ENCODE measurements around the gene CYP19A1. TPM values are rescaled to one million over a fixed set of nuclear protein-coding genes. Genes with fewer than 3 reads are reported as not detected.

The CYP19A1 gene
- total RNA-seq, 3 donors from 2014 or later: 1.0 to 24.9 (median 6.9) TPM

DNA sequence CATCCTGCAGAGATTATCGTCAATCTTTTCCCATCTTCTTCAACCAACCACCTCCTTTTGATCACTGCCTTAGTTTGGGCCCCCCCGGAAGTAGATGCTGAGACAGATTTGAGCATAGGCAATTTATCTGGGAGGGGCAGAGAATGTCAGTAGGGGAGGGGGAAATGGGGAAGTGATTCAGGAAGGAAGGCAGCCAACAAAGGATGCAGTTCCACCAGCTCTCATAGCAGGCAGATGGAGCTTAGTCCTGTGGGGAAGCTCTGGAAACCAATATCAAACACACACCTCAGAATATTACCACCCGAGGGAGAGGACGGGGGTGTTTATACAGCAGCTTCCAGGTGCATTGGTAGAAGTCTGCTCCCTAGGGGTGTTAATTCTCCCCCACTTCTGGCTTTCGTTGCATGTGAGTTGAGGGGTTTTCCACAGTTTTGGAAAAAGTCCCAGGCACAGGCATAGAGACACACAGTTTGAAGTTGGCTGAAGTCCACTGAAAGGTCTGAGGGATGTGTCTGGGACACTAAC is 152.2 kb downstream of the CYP19A1 start:
- Histone ChIP-seq H3K27ac (no peak overlapping the region), H3K9me3 (no peaks in the 10 kb centered on the region), H3K4me1 (peaks cover 4 to 7% of the 10 kb centered on the region in 2 donors), H3K27me3 (no peaks in the 10 kb centered on the region), H3K4me3 (no peak overlapping the region), H3K36me3 (no peaks in the 10 kb centered on the region)
- TF ChIP-seq POLR2A (IDR thresholded peaks at IDR 0.05) (no peak), CTCF (IDR thresholded peaks at IDR 0.05) (no peak), POLR2AphosphoS5 (IDR thresholded peaks at IDR 0.05) (no peak)
- intact Hi-C loops (cut with DNase I; ENCODE audit: low total_unique reads): no loop called here
- DNase-seq (ENCODE audit: low spot score in 2 of 2): no peak

DNA sequence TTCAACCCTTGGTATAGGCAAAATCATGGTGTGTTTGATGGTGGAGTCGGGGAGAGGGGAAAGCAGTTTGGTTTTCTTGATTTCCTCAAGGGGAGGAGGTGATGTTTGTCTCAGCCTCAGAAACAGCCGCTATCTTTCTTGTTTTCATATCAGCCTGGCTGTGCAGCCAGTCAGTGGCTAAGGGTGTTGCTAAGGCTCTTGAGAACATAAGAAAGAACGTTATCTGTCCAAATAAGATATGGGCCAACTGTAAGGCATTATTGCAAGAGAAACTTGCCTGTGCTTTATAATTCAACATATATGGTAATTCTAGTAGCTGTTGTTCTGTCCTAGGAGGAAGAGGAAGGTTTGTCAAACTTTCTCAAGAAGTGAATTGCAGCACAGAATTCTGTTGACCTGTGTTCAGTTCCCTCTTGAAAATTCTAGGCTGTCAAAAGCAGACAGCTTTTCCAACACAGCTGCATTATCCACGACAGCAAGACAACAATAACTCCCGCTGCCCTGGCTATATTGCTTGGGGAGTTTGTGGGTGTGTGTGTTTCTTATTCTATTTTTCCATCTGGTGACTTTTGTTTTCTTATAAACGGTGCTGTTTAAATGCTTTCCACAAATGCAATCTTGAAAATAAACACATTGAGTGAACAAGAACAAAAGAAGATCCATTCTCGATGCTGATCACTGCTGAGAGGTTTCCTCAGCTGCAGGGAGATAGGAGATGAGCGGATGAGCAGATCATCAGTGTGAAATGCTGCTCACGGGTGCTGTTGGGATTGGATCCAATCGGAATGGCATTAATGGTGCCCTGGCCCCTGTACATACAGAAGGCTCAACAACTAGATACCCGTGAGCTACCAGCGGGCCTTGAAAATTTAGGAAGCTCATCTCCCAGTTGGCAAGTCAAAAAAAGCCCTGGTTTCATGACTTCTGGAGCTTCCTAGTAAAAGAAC is 152.9 kb downstream of the CYP19A1 start:
- Histone ChIP-seq H3K9me3 (no peaks in the 10 kb centered on the region), H3K27ac (no peak overlapping the region), H3K36me3 (no peaks in the 10 kb centered on the region), H3K27me3 (no peaks in the 10 kb centered on the region), H3K4me1 (peaks cover 3 to 7% of the 10 kb centered on the region in 2 donors), H3K4me3 (no peak overlapping the region)
- intact Hi-C loops (cut with DNase I; ENCODE audit: low total_unique reads): no loop called here
- TF ChIP-seq CTCF (IDR thresholded peaks at IDR 0.05) (no peak), POLR2AphosphoS5 (IDR thresholded peaks at IDR 0.05) (no peak), POLR2A (IDR thresholded peaks at IDR 0.05) (no peak)
- no peak for DNase-seq (ENCODE audit: low spot score in 2 of 2)

DNA sequence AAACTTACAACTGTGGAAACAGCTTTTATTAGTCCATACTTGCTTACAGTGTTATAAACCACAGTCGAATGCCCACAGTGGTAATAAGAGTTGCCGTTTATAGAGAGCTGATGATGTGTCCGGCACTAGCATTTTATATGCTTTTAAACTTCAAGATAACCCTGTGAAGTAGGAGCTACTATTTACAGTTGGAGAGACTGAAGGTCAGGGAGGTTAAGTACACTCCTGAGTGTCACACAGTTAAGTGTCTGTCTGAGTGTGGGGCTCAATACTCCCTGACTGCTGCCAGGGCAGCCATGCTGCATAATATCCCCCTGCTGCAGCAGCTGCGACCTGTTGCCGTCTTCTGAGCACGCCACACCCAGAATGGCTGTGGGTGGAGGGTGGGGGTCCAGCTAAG is 153.8 kb downstream of the CYP19A1 start:
- Histone ChIP-seq H3K27me3 (no peaks in the 10 kb centered on the region), H3K36me3 (no peaks in the 10 kb centered on the region), H3K4me1 (peaks cover 0 to 1% of the 10 kb centered on the region in 2 donors), H3K27ac (no peak overlapping the region), H3K9me3 (no peaks in the 10 kb centered on the region), H3K4me3 (no peak overlapping the region)
- no peak for DNase-seq (ENCODE audit: low spot score in 2 of 2)
- intact Hi-C loops (cut with DNase I; ENCODE audit: low total_unique reads): no loop called here
- no peak for TF ChIP-seq CTCF (IDR thresholded peaks at IDR 0.05)
- no peak for TF ChIP-seq POLR2AphosphoS5 (IDR thresholded peaks at IDR 0.05)
- no peak for TF ChIP-seq POLR2A (IDR thresholded peaks at IDR 0.05)

GRCh38 chr15:51183076-51183475 is 155.3 kb downstream of the CYP19A1 start:
- intact Hi-C loops (cut with DNase I; ENCODE audit: low total_unique reads): no loop called here
- Histone ChIP-seq H3K4me1 (no peaks in the 10 kb centered on the region), H3K9me3 (no peaks in the 10 kb centered on the region), H3K36me3 (no peaks in the 10 kb centered on the region), H3K27me3 (no peaks in the 10 kb centered on the region), H3K27ac (no peak overlapping the region), H3K4me3 (no peak overlapping the region)
- DNase-seq (ENCODE audit: low spot score in 2 of 2): no peak
- no peak for TF ChIP-seq CTCF (IDR thresholded peaks at IDR 0.05)
- no peak for TF ChIP-seq POLR2AphosphoS5 (IDR thresholded peaks at IDR 0.05)
- TF ChIP-seq POLR2A (IDR thresholded peaks at IDR 0.05): no peak

DNA sequence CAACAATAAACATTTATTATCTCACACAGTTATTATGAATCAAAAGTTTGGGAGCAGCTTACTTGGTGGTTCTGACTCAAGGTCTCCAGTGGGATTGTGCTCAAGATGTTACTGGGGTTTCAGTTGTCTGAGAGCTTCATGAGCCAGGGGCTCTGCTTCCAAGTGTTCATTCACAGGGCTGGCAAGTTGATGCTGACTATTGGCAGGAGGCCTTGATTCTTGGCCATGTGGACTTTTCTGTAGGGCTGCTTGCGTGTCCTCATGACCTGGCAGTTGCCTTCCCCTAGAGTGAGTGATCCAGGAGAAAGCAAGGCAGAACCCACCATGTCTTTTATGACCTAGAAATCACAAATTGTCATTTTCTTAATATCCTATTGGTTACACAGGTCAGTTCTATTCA is 156.5 kb downstream of the CYP19A1 start:
- H3K27me3 ChIP-seq: no peaks in the 10 kb centered on the region
- no peak for TF ChIP-seq POLR2A (IDR thresholded peaks at IDR 0.05)
- TF ChIP-seq CTCF (IDR thresholded peaks at IDR 0.05): no peak
- TF ChIP-seq POLR2AphosphoS5 (IDR thresholded peaks at IDR 0.05): no peak
- H3K4me1 ChIP-seq: no peaks in the 10 kb centered on the region
- no peak for DNase-seq (ENCODE audit: low spot score in 2 of 2)
- intact Hi-C loops (cut with DNase I; ENCODE audit: low total_unique reads): no loop called here
- H3K27ac ChIP-seq: no peak overlapping the region
- no peak overlapping the region for H3K4me3 ChIP-seq
- H3K9me3 ChIP-seq: no peaks in the 10 kb centered on the region
- H3K36me3 ChIP-seq: no peaks in the 10 kb centered on the region
